Subcutaneous adipose tissue (tissue), 4 donors: ENCODE data around the gene CCDC93. TPM values are rescaled to one million over a fixed set of nuclear protein-coding genes. Genes with fewer than 3 reads are reported as not detected.

Experiments
- total RNA-seq, 4 donors: library from RNA; depleted of rRNA; stranded (reverse); fragments of >200 nt; gene quantifications; one replicate each; pipeline ENCODE4 v1.1.0, GENCODE V29; 2016
- TF ChIP-seq, protein P1 (sequence below): fragments of 450-650 bp; IDR thresholded peaks from one replicate; pipeline ENCODE4 v1.5.1; 2016; ENCODE audit warnings: low read depth, mild to moderate bottlenecking, control low read depth, antibody characterized with exemption, moderate library complexity

CCDC93 gene
- total RNA-seq, 4 donors from 2014 or later: 30.3 to 47.9 (median 32.7) TPM

DNA sequence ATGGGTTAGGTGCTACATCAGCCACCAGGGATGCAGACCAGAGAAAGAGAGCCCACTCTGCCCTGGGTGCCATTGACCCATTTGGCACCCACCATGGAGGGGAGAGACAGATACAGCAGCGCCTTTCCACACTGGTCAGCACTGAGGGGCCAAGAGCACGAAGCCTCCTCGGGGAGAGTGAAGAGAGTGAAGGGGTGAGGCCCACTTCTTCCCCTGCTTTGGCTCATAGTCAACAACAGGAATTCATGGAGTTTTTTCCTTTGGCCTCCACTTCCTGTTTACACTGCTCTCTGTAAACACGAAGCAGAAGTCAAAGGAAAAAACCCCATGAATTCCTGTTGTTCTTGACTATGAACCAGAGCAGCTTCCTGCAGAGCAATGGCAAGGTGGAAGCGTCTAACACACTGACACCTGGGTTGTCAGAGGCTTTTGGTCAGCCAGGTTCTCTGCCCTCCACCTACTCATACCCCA, 80.0 kb downstream of the CCDC93 start:
- TF ChIP-seq, protein P1, sequence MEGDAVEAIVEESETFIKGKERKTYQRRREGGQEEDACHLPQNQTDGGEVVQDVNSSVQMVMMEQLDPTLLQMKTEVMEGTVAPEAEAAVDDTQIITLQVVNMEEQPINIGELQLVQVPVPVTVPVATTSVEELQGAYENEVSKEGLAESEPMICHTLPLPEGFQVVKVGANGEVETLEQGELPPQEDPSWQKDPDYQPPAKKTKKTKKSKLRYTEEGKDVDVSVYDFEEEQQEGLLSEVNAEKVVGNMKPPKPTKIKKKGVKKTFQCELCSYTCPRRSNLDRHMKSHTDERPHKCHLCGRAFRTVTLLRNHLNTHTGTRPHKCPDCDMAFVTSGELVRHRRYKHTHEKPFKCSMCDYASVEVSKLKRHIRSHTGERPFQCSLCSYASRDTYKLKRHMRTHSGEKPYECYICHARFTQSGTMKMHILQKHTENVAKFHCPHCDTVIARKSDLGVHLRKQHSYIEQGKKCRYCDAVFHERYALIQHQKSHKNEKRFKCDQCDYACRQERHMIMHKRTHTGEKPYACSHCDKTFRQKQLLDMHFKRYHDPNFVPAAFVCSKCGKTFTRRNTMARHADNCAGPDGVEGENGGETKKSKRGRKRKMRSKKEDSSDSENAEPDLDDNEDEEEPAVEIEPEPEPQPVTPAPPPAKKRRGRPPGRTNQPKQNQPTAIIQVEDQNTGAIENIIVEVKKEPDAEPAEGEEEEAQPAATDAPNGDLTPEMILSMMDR: no peak

DNA sequence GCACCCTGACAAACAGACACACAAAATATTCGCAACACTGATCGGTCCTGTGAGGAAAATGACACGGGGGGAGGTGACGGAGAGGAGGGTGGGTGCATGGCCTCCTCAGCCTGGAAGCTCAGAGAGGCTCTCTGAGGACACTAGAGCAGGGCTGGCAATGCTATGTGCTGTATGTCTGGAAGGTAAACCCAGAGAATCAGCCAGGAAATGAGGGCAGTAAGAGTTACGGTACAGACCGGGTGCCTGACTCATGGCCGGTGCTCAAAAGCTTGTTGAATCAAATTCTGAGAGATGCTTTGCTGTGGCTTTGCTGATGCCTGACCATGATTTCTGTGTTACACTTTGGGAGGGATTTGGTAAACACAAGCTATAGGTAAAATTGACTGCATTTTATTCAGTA, 81.9 kb downstream of the CCDC93 start:
- TF ChIP-seq, protein P1: no peak

DNA sequence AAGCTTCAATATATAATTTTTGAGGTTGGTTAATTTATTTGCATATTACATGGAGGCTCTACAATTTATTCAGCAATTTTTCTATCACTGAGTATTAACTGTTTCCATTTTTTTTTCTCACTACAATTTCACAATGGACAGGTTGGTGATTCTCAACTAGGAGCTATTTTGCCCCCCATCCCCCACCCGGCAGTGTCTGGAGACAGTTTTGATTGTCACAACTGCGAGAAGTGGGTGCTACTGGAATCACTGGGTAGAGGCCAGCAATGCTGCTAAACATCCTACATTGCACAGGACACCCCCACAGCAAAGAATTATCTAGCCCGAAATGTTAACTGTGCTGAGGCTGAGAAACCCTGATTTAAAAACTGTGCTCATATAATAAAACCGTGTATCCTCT, 82.6 kb downstream of the CCDC93 start:
- TF ChIP-seq, protein P1: no peak

DNA sequence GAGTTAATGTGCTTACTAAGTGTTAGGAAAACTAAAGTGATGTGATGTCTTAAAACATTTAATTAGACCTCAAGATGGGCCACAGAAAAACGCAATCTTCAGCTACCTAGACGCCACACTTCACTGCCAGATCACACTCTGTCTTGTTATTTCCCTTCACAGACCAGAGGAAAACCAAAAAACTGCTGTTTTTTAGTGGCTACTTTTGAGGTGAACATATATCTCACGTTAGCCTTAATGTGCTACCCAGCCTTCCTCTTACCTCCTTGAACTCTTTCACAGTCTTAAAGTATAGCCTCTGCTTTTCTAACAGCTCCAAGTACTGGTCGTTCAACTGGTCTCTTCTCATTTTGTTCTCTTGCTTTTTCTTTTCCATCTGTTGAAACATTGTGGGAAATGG, 83.1 kb downstream of the CCDC93 start:
- TF ChIP-seq, protein P1: no peak

DNA sequence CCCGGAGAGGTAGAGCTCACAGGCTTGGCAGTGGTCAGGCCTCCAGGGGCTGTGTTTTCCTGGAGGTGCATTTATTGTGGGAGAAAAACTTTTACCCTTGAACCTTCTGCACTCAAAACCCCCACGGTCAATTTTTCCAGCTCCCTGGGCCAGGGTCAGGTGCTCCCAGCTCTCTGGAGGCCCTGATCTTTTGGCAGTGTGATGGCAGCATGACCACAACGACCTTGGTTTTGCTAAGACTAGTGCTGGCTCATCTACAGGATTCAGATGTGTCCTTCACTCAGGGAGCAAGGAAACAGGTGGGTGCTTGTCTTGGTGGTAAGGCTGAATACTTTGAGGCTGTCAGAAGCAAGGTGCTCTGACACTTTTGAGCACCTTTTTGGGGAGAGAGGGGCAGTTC, 92.3 kb downstream of the CCDC93 start:
- TF ChIP-seq, protein P1: no peak

DNA sequence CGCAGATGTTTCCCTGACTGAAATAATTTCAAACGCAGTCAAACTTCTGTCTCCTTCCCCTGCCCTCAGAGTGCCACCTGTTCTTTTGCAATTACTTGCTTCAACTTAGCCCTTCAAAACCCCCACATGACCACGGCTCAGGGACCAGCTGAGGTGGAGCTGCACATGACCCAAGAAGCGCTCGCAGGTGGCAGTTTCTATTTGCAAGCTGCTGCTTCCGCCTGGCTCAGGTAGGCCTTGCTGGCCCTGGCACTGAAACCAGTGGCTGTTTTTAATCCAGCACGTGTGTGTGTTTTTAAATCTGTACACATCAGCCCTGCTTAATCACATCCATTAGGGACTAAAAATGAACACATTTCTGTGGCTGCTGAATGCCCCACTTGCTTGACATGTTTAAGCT, 95.3 kb downstream of the CCDC93 start:
- TF ChIP-seq, protein P1: no peak

DNA sequence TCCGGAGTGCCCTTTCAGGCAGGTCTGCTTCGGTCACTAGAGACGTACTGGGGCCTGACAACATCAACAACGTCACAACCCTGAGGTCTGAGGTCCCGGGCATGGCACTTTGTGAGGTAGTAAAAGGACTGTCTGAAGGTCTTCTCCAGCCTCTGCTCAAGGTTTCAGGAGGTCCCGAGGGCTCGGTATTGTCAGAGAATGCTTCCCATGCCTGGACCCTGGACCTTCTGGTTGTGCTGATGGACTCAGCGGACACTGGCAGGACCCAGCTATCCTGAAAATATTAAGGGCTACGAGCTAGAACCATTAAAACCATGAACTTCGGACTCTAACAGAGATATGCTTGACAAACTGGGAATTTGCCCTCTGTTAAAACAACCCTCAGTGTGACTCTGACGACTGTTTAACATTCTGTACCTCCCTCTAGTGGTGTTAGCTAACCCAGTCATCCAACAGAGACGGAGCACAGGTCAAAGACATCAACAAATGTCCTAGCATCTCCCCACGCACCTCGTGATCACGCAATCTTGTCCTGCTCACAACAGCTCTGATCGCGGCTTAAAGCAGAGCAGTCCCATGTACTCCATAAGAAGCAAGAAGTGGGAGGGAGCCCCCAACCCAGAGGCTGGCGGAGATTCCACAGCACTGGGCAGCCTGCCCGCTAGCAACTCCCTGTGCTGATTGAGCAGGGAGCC, 96.5 kb downstream of the CCDC93 start:
- TF ChIP-seq, protein P1: no peak
